Sigmoid colon (tissue), 3 donors: ENCODE results near the gene IGSF9.

Source experiments
- POLR2A ChIP-seq, 2 donors: fragments of 450-650 bp; IDR thresholded peaks; one replicate each; pipeline ENCODE4 v1.6.1; 2016; ENCODE audit warnings: antibody characterized with exemption in 2 of 2, mild to moderate bottlenecking in 2 of 2, moderate library complexity in 2 of 2
- TF ChIP-seq, protein P1 (sequence below), 4 experiments: fragments of 450-650 bp in 3 of 4; fragments of 200-600 bp in 1 of 4; IDR thresholded peaks; one replicate each; pipeline ENCODE4 v1.5.1; 2016 to 2019; ENCODE audit warnings: antibody characterized with exemption in 4 of 4, mild to moderate bottlenecking in 3 of 4, moderate library complexity in 2 of 4

- TF ChIP-seq, protein P1, sequence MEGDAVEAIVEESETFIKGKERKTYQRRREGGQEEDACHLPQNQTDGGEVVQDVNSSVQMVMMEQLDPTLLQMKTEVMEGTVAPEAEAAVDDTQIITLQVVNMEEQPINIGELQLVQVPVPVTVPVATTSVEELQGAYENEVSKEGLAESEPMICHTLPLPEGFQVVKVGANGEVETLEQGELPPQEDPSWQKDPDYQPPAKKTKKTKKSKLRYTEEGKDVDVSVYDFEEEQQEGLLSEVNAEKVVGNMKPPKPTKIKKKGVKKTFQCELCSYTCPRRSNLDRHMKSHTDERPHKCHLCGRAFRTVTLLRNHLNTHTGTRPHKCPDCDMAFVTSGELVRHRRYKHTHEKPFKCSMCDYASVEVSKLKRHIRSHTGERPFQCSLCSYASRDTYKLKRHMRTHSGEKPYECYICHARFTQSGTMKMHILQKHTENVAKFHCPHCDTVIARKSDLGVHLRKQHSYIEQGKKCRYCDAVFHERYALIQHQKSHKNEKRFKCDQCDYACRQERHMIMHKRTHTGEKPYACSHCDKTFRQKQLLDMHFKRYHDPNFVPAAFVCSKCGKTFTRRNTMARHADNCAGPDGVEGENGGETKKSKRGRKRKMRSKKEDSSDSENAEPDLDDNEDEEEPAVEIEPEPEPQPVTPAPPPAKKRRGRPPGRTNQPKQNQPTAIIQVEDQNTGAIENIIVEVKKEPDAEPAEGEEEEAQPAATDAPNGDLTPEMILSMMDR (IDR thresholded peaks at IDR 0.05), result no peak
- no peak for TF ChIP-seq POLR2A (IDR thresholded peaks at IDR 0.05)
These were observed 5.8 kb downstream of the IGSF9 start for GRCh38 chr1:159939678-159940002.
